Lower leg skin (tissue), 3 donors: ENCODE measurements around the gene SLC8A1.

ENCODE experiments used
- POLR2A ChIP-seq, 2 donors: fragments of 450-650 bp; IDR thresholded peaks; one replicate each; pipeline ENCODE4 v1.6.1; 2016 to 2017; ENCODE audit warnings: antibody characterized with exemption in 2 of 2, mild to moderate bottlenecking in 1 of 2, moderate library complexity in 1 of 2
- TF ChIP-seq, protein P1 (sequence below), 3 donors: fragments of 450-650 bp; IDR thresholded peaks; one replicate each; pipeline ENCODE4 v1.5.1; 2016; ENCODE audit warnings: antibody characterized with exemption in 3 of 3, mild to moderate bottlenecking in 3 of 3, moderate library complexity in 2 of 3

DNA sequence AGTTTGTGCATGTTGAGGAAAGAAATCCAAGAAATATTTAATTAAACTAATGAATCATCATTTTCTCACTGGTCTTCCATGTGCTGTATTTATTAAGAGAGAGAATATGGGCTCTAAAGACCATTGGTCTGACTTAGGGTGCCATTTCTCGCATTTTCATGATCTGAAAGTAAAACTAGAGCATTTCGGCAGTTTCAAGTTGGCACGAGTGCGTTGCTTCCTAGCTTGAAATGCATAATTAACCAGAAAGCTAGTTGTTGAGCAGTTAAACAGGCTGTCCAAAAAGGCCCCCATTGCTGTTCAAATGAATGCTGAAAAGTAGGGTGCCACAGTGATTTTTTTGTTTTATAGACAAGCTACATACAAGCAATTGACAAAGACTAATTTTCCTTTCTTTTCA is 47.4 kb downstream of the SLC8A1 start:
- TF ChIP-seq, protein P1, sequence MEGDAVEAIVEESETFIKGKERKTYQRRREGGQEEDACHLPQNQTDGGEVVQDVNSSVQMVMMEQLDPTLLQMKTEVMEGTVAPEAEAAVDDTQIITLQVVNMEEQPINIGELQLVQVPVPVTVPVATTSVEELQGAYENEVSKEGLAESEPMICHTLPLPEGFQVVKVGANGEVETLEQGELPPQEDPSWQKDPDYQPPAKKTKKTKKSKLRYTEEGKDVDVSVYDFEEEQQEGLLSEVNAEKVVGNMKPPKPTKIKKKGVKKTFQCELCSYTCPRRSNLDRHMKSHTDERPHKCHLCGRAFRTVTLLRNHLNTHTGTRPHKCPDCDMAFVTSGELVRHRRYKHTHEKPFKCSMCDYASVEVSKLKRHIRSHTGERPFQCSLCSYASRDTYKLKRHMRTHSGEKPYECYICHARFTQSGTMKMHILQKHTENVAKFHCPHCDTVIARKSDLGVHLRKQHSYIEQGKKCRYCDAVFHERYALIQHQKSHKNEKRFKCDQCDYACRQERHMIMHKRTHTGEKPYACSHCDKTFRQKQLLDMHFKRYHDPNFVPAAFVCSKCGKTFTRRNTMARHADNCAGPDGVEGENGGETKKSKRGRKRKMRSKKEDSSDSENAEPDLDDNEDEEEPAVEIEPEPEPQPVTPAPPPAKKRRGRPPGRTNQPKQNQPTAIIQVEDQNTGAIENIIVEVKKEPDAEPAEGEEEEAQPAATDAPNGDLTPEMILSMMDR (IDR thresholded peaks at IDR 0.05), result no peak
- TF ChIP-seq POLR2A (IDR thresholded peaks at IDR 0.05), result no peak
